Activated T-helper 9 cell treated with anti-CD3 and anti-CD28 coated beads, Interleukin-2, amount 50 U/mL, for 16 hours (primary cell): ENCODE results near the gene OR52N5.

ENCODE experiments used
- DNase-seq: peaks from one replicate; pipeline ENCODE4 v3.0.0-alpha.2; 2020; ENCODE audit warnings: low read depth

OR52N5 gene

GRCh38 chr11:5783255-5783654 is at the start of gene OR52N5:
Gene OR52N5, minus strand, starts transcription at chr11:5783355. Its CDS starts 4,721 bp downstream, at chr11:5778634.
- no peak for DNase-seq

GRCh38 chr11:5831196-5831829 is 48.2 kb upstream of the OR52N5 start:
- DNase-seq: no peak

GRCh38 chr11:5818245-5818886 is 35.2 kb upstream of the OR52N5 start:
- no peak for DNase-seq

- DNase-seq: no peak
Observed at GRCh38 chr11:5815534-5815933, 32.4 kb upstream of the OR52N5 start.

GRCh38 chr11:5809905-5810795 is 27.0 kb upstream of the OR52N5 start:
- DNase-seq: no peak

- DNase-seq: no peak
Observed at GRCh38 chr11:5809122-5809519, 26.0 kb upstream of the OR52N5 start.

- peak; percentile 46 for DNase-seq
Observed at GRCh38 chr11:5808500-5809121, 25.5 kb upstream of the OR52N5 start, which contains the start of gene OR52N2. Gene OR52N2, plus strand, starts transcription at chr11:5808924. Its CDS starts 11,412 bp downstream, at chr11:5820336.

GRCh38 chr11:5807580-5807979 is 24.4 kb upstream of the OR52N5 start:
- no peak for DNase-seq

GRCh38 chr11:5803982-5804381 is 20.8 kb upstream of the OR52N5 start:
- DNase-seq: no peak

GRCh38 chr11:5796541-5796940 is 13.4 kb upstream of the OR52N5 start:
- DNase-seq: no peak

GRCh38 chr11:5791165-5791564 is 8.0 kb upstream of the OR52N5 start, which contains the start of gene OR52N1:
Gene OR52N1, minus strand, starts transcription at chr11:5791265. Its CDS starts 2,449 bp downstream, at chr11:5788816.
- DNase-seq: no peak

GRCh38 chr11:5767056-5767455 is 16.1 kb downstream of the OR52N5 start:
- DNase-seq: no peak

- no peak for DNase-seq
Observed at GRCh38 chr11:5753943-5754342, 29.2 kb downstream of the OR52N5 start, which contains the start of gene OR52N4. Gene OR52N4, plus strand, starts transcription at chr11:5754243. Its CDS starts 498 bp downstream, at chr11:5754741.

- no peak for DNase-seq
Observed at GRCh38 chr11:5749836-5750235, 33.3 kb downstream of the OR52N5 start.

- no peak for DNase-seq
Observed at GRCh38 chr11:5746614-5747013, 36.5 kb downstream of the OR52N5 start.

GRCh38 chr11:5738431-5738830 is 44.7 kb downstream of the OR52N5 start:
- DNase-seq: no peak

GRCh38 chr11:5737670-5738392 is 45.3 kb downstream of the OR52N5 start:
- DNase-seq: no peak

- DNase-seq: no peak
Observed at GRCh38 chr11:5737091-5737490, 46.1 kb downstream of the OR52N5 start.

- no peak for DNase-seq
Observed at GRCh38 chr11:5736396-5736795, 46.8 kb downstream of the OR52N5 start, which contains the start of gene OR56B1. Gene OR56B1, plus strand, starts transcription at chr11:5736448. Its CDS starts 69 bp downstream, at chr11:5736517.

- no peak for DNase-seq
Observed at GRCh38 chr11:5727691-5728090, 55.5 kb downstream of the OR52N5 start.

GRCh38 chr11:5726351-5726750 is 56.8 kb downstream of the OR52N5 start:
- DNase-seq: no peak
